HG03442 (cell line): ENCODE data around the gene RNF150.
"Not testable (repeated sequence)": the region's sequence is repeated elsewhere in the genome, so short reads cannot be mapped to it uniquely, and the experiment has no call there.

Experiments
- ATAC-seq: cut with Tn5 transposase; IDR thresholded peaks from one replicate; pipeline ENCODE4 v1.9.1; 2021; ENCODE audit warnings: mild to moderate bottlenecking, moderate library complexity; ENCODE audit not compliant: unreplicated experiment

RNF150 gene

GRCh38 chr4:141133146-141133998, at the start of gene RNF150:
Gene RNF150, minus strand, starts transcription at chr4:141133469.
- ATAC-seq: peak; percentile 57

GRCh38 chr4:141180991-141181761, 47.9 kb upstream of the RNF150 start:
- no peak for ATAC-seq

GRCh38 chr4:141179474-141180373, 46.5 kb upstream of the RNF150 start:
- no peak for ATAC-seq

GRCh38 chr4:141177171-141177570, 43.9 kb upstream of the RNF150 start:
- no peak for ATAC-seq

- no peak for ATAC-seq
Observed at GRCh38 chr4:141174457-141174856, 41.2 kb upstream of the RNF150 start.

- ATAC-seq: no peak
Observed at GRCh38 chr4:141170671-141171070, 37.4 kb upstream of the RNF150 start.

- ATAC-seq: no peak
Observed at GRCh38 chr4:141169391-141169790, 36.1 kb upstream of the RNF150 start.

GRCh38 chr4:141165001-141165400, 31.7 kb upstream of the RNF150 start:
- ATAC-seq: not testable (repeated sequence)

GRCh38 chr4:141159027-141159426, 25.8 kb upstream of the RNF150 start:
- no peak for ATAC-seq

- ATAC-seq: no peak
Observed at GRCh38 chr4:141158219-141158618, 24.9 kb upstream of the RNF150 start.

GRCh38 chr4:141155586-141155985, 22.3 kb upstream of the RNF150 start:
- ATAC-seq: no peak

GRCh38 chr4:141154725-141155124, 21.5 kb upstream of the RNF150 start:
- ATAC-seq: no peak

GRCh38 chr4:141153751-141154510, 20.7 kb upstream of the RNF150 start:
- ATAC-seq: no peak

GRCh38 chr4:141144207-141144606, 10.9 kb upstream of the RNF150 start:
- ATAC-seq: no peak

- ATAC-seq: no peak
Observed at GRCh38 chr4:141142423-141142822, 9.2 kb upstream of the RNF150 start.

GRCh38 chr4:141140391-141141200, 7.3 kb upstream of the RNF150 start:
- no peak for ATAC-seq

GRCh38 chr4:141133999-141134995, 1.0 kb upstream of the RNF150 start:
- ATAC-seq: no peak

GRCh38 chr4:141132709-141133145, 542 bp downstream of the RNF150 start:
- peak; percentile 32 for ATAC-seq
